Endothelial cell of umbilical vein (primary cell): Measurements from ENCODE around the gene ALK. TPM values are rescaled to one million over a fixed set of nuclear protein-coding genes. Genes with fewer than 3 reads are reported as not detected.

Source experiments
- BruUV-seq: library from RNA; stranded (reverse); fragments of 400-500 nt; replicated peaks from 2 replicates; lab custom pipeline; 2021; lab: Mats Ljungman, UMichigan
- CTCF ChIA-PET: fragments of 300-600, 350-600 bp; sonication (Branson Sonifier 250); formaldehyde crosslinking; loops from one replicate; lab custom pipeline; 2021; ENCODE audit warnings: antibody characterized with exemption, inconsistent platforms; lab: Charles Lee
- POLR2A ChIA-PET: fragments of 300-600, 350-600 bp; sonication (Branson Sonifier 250); formaldehyde crosslinking; loops from one replicate; lab custom pipeline; 2021; ENCODE audit warnings: antibody characterized with exemption, inconsistent platforms; lab: Charles Lee
- DNase-seq: peaks from one replicate; pipeline ENCODE4 v3.0.0-alpha.2; 2011; ENCODE audit warnings: low read depth, low spot score
- FAIRE-seq: peaks from 2 replicates; lab custom pipeline; 2011; peaks lifted over from hg19 to GRCh38; lab: Jason Lieb, UNC
- H2AFZ ChIP-seq: 2 replicates; pipeline ENCODE4 v1.6.0; 2012; ENCODE audit warnings: low read depth, low read length, control low read depth, inconsistent platforms
- H3K27ac ChIP-seq: 2 replicates; pipeline ENCODE4 v1.5.1; 2011; ENCODE audit warnings: low read depth, mild to moderate bottlenecking, control low read depth, low read length, moderate library complexity; ENCODE audit not compliant: insufficient read depth
- H3K27me3 ChIP-seq, 2 experiments: 2 replicates each; pipeline versions ENCODE4 v1.6.0 to v1.6.1; 2011; ENCODE audit warnings: low read length in 2 of 2, mixed read lengths in 1 of 2; ENCODE audit not compliant: control insufficient read depth in 2 of 2, insufficient read depth in 2 of 2
- H3K36me3 ChIP-seq, 2 experiments: 2 replicates in 1 of 2; 3 replicates in 1 of 2; pipeline ENCODE4 v1.5.1; 2011; ENCODE audit warnings: low read length in 2 of 2, mild to moderate bottlenecking in 1 of 2, moderate library complexity in 1 of 2; ENCODE audit not compliant: control insufficient read depth in 2 of 2, insufficient read depth in 2 of 2; ENCODE audit errors: extremely low read depth in 1 of 2
- H3K4me1 ChIP-seq: 3 replicates; pipeline ENCODE4 v1.5.1; 2011; ENCODE audit warnings: mild to moderate bottlenecking, low read length; ENCODE audit not compliant: control insufficient read depth, insufficient read depth; ENCODE audit errors: extremely low read depth
- H3K4me2 ChIP-seq: 2 replicates; pipeline ENCODE4 v1.6.1; 2011; ENCODE audit warnings: low read length, control low read depth, mixed read lengths; ENCODE audit not compliant: insufficient read depth
- H3K4me3 ChIP-seq, 3 experiments: fragments of 200-600 bp in 1 of 3; sonication (generic), shearing (Covaris generic) in 1 of 3; replicated peaks in 1 of 3; 2 replicates each; pipeline ENCODE4 v1.5.1; 2011 to 2016; ENCODE audit warnings: control low read depth in 3 of 3, low read length in 3 of 3, mild to moderate bottlenecking in 2 of 3, inconsistent platforms in 1 of 3, low read depth in 1 of 3, moderate library complexity in 1 of 3; ENCODE audit not compliant: insufficient read depth in 1 of 3
- H3K79me2 ChIP-seq: 2 replicates; pipeline ENCODE4 v1.6.0; 2012; ENCODE audit warnings: low read length, inconsistent platforms; ENCODE audit not compliant: control insufficient read depth, insufficient read depth
- H3K9ac ChIP-seq: replicated peaks from 2 replicates; pipeline ENCODE3; 2011; ENCODE audit warnings: low read length, control low read depth; ENCODE audit not compliant: insufficient read depth; ENCODE audit errors: extremely low read depth
- H3K9me1 ChIP-seq: replicated peaks from 3 replicates; pipeline ENCODE4 v1.6.0; 2011; ENCODE audit warnings: mild to moderate bottlenecking, low read length; ENCODE audit not compliant: control insufficient read depth, insufficient read depth; ENCODE audit errors: extremely low read depth
- H3K9me3 ChIP-seq: replicated peaks from 2 replicates; pipeline ENCODE4 v1.5.1; 2012; ENCODE audit warnings: low read length, inconsistent platforms; ENCODE audit not compliant: control insufficient read depth, insufficient read depth
- H4K20me1 ChIP-seq: replicated peaks from 2 replicates; pipeline ENCODE3; 2011; ENCODE audit warnings: mild to moderate bottlenecking, low read length; ENCODE audit not compliant: control insufficient read depth, insufficient read depth; ENCODE audit errors: extremely low read depth
- EZH2 ChIP-seq: IDR thresholded peaks from 2 replicates; pipeline ENCODE4 v1.6.1; 2012; ENCODE audit warnings: borderline replicate concordance, low read depth, mild to moderate bottlenecking, moderate library complexity, low read length, inconsistent platforms; ENCODE audit not compliant: severe bottlenecking
- FOS ChIP-seq: IDR thresholded peaks from 2 replicates; pipeline ENCODE4 v1.6.1; 2011; ENCODE audit warnings: mild to moderate bottlenecking, low read length, moderate library complexity, borderline replicate concordance; ENCODE audit not compliant: insufficient read depth
- GATA2 ChIP-seq: IDR thresholded peaks from 2 replicates; pipeline ENCODE4 v1.7.0; 2011; ENCODE audit warnings: low read depth, mild to moderate bottlenecking, moderate library complexity, mixed read lengths, low read length; ENCODE audit not compliant: insufficient read length, insufficient read depth
- JUN ChIP-seq: IDR thresholded peaks from 2 replicates; pipeline ENCODE4 v1.6.1; 2011; ENCODE audit warnings: borderline replicate concordance, low read depth; ENCODE audit not compliant: insufficient read length, insufficient read depth
- MYC ChIP-seq: IDR thresholded peaks from one replicate; pipeline ENCODE4 v1.6.1; 2011; ENCODE audit warnings: mild to moderate bottlenecking, low read depth, low read length
- POLR2A ChIP-seq: IDR thresholded peaks from 2 replicates; pipeline ENCODE4 v1.6.1; 2012; ENCODE audit warnings: low read depth, mild to moderate bottlenecking, control low read depth, low read length
- POLR2AphosphoS5 ChIP-seq: IDR thresholded peaks from 2 replicates; pipeline ENCODE4 v1.6.1; 2012; ENCODE audit warnings: low read depth, mild to moderate bottlenecking, control low read depth, low read length, moderate library complexity; ENCODE audit not compliant: insufficient read depth
- dilution Hi-C: fragments of 300-500 bp; cut with MboI; formaldehyde crosslinking; loops from one replicate; pipeline ENCODE4 v1.15.0; 2019; ENCODE audit warnings: low sequenced_read_pairs; ENCODE audit not compliant: extremely low pct_ligation_motif_present
- intact Hi-C: fragments of 100-400 bp; cut with micrococcal nuclease; formaldehyde crosslinking; loops from one replicate; pipeline ENCODE4 v1.10.0; 2022
- polyA plus RNA-seq, 4 experiments: library from polyadenylated mRNA; depleted of rRNA in 3 of 4; stranded (reverse) in 3 of 4; unstranded in 1 of 4; fragments of >200 nt; gene quantifications; 2 replicates each; pipeline versions ENCODE4 v1.2.1 to v1.2.3, GENCODE V29; 2011 to 2012; ENCODE audit warnings: missing spikeins in 1 of 4
- total RNA-seq: library from RNA; stranded (reverse); gene quantifications from 2 replicates; pipeline ENCODE4 v1.2.3, GENCODE V29; 2021
- TF ChIP-seq, protein P1 (sequence below), 2 donors: IDR thresholded peaks; 1 replicate in 1 of 2; 2 replicates in 1 of 2; pipeline ENCODE4 v1.5.1; 2011; ENCODE audit warnings: low read length in 2 of 2, mild to moderate bottlenecking in 2 of 2, moderate library complexity in 2 of 2, control low read depth in 1 of 2, inconsistent platforms in 1 of 2, low read depth in 1 of 2; ENCODE audit not compliant: insufficient read depth in 1 of 2; ENCODE audit errors: extremely low read depth in 1 of 2
- TF ChIP-seq, protein P2 (sequence below): IDR thresholded peaks from 2 replicates; pipeline ENCODE4 v1.6.1; 2011; ENCODE audit not compliant: insufficient read depth, insufficient read length

ALK gene
- total and polyA plus RNA-seq, 2 donors (not counting 3 experiments of a cell fraction or from before 2014, with no cell fraction given): not detected

DNA sequence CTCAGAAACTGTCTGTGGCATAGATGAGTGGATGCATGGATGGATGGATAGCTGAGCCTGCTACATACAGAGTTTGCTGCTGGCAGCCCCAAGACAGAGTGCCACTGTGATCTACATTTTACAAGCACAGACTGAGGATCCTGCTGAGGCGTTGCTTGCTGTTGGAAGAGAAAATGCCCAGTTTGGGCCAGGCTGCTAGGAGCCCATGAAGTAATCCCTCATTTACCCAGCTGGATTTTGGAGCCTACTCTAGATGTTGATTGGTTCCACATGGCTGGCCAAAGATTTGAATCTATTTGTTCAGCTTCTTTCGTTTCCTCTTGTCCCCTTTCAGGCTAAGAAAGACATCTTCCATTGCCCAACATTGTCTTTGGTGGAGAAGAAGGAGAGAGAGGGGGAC is 544.8 kb downstream of the ALK start:
- Histone ChIP-seq H2AFZ (no peak overlapping the region), H3K36me3 (no peaks in the 10 kb centered on the region), H3K9ac (no peak overlapping the region), H3K4me3 (no peak overlapping the region), H4K20me1 (no peaks in the 10 kb centered on the region), H3K9me3 (no peaks in the 10 kb centered on the region), H3K4me2 (no peak overlapping the region), H3K79me2 (no peaks in the 10 kb centered on the region), H3K9me1 (no peaks in the 10 kb centered on the region), H3K27me3 (no peaks in the 10 kb centered on the region), H3K4me1 (no peaks in the 10 kb centered on the region), H3K27ac (no peak overlapping the region)
- DNase-seq: no peak
- TF ChIP-seq MYC: no peak
- no peak for TF ChIP-seq EZH2
- no peak for TF ChIP-seq JUN
- no peak for TF ChIP-seq POLR2AphosphoS5
- TF ChIP-seq, protein P1, sequence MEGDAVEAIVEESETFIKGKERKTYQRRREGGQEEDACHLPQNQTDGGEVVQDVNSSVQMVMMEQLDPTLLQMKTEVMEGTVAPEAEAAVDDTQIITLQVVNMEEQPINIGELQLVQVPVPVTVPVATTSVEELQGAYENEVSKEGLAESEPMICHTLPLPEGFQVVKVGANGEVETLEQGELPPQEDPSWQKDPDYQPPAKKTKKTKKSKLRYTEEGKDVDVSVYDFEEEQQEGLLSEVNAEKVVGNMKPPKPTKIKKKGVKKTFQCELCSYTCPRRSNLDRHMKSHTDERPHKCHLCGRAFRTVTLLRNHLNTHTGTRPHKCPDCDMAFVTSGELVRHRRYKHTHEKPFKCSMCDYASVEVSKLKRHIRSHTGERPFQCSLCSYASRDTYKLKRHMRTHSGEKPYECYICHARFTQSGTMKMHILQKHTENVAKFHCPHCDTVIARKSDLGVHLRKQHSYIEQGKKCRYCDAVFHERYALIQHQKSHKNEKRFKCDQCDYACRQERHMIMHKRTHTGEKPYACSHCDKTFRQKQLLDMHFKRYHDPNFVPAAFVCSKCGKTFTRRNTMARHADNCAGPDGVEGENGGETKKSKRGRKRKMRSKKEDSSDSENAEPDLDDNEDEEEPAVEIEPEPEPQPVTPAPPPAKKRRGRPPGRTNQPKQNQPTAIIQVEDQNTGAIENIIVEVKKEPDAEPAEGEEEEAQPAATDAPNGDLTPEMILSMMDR (IDR thresholded peaks at IDR 0.05; ENCODE audit: extremely low read depth in 1 of 2, insufficient read depth in 1 of 2, low read depth in 1 of 2, low read length in 2 of 2): no peak
- TF ChIP-seq FOS: no peak
- TF ChIP-seq POLR2A: no peak
- TF ChIP-seq, protein P2, sequence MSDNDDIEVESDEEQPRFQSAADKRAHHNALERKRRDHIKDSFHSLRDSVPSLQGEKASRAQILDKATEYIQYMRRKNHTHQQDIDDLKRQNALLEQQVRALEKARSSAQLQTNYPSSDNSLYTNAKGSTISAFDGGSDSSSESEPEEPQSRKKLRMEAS: no peak
- TF ChIP-seq GATA2: no peak
- no TSS peak for BruUV-seq
- intact Hi-C loops (no loop called here), dilution Hi-C loops (no loop called here)
- POLR2A ChIA-PET: no interaction called here
- CTCF ChIA-PET: no interaction called here
- no peak for FAIRE-seq
